GM19240 (cell line): ENCODE results near the gene FYN.

Source experiments
- DNase-seq: peaks from one replicate; pipeline ENCODE4 v3.0.0; 2011; ENCODE audit warnings: low spot score; ENCODE audit not compliant: insufficient read length

FYN gene

DNA sequence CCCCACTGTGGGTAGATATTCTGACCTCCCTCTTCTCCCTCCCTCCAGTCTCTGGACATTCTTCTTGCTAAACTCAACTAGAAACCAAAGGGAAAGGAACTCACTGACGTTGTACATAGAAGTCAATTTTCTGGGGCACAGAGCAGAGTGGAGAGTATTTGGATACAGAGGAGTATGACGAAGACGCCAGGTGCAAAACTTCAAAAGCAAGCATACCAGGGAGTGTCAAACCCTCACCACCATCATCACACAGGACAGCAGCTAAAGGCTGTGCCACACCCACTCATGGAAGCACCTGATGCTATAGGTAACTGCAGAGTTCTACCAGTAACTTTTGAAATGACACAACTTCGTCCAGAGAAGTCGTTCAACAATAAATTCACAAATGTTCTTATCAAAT lies 64.8 kb downstream of the FYN start:
- no peak for DNase-seq

DNA sequence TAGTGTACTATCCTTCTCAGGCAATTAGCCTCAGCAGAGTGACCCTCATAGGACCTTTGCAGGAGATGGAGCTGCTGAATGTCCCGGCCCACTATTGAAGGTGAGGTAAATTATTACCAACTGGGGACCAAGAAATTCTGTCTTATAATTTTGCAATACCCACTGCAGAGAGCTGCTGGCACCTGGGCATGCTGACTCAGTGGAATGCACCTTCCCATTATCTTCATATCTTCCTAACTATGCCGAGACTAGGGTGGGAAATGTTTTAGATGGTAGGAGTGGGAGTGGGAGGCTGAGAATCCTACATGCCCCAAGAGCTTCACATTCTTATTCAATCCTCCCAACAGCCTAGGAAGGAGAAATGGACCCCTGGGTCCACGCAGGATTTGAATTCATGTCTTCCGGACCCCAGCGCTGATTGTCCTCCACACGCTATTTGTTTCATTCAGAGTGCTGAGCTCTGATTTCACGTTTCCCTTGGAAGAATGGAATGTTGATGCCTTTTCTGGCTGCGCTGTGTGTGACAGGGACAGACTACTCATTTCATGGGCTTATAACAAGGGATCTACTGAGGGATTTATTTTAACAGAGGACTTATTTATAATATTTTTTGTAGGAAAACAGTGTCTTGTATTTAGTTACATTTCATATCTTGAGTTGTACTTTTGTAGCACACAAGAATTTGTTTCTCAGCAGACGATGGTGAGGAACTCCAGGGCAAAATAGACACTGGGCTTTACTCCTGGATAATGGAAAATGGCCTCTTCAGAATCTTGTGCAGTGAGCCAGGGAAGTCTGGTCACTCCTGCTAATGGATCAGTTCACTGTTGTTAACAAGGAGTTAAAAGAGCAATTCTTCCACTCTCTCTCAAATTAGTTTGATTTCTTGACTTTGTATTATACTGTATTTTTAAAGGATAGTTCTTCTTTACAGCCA lies 66.4 kb downstream of the FYN start:
- no peak for DNase-seq

DNA sequence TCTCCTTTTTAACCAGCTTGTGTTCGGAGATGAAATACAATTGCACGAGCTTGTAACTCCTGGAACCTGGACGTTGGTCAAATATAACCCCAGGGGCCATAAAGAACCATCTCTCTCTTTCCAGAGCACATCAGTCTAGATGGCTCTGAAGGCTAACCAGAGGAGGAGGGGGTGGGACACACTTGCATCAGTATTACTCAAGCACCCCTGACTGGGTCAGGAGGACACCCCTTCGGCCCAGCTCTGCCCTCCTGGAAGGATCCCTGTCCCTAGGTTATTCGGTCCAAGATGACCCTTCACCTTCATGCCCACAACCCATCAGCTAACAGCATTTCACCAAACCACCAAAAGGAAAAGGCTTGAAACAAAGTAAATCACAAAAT lies 67.1 kb downstream of the FYN start:
- no peak for DNase-seq

DNA sequence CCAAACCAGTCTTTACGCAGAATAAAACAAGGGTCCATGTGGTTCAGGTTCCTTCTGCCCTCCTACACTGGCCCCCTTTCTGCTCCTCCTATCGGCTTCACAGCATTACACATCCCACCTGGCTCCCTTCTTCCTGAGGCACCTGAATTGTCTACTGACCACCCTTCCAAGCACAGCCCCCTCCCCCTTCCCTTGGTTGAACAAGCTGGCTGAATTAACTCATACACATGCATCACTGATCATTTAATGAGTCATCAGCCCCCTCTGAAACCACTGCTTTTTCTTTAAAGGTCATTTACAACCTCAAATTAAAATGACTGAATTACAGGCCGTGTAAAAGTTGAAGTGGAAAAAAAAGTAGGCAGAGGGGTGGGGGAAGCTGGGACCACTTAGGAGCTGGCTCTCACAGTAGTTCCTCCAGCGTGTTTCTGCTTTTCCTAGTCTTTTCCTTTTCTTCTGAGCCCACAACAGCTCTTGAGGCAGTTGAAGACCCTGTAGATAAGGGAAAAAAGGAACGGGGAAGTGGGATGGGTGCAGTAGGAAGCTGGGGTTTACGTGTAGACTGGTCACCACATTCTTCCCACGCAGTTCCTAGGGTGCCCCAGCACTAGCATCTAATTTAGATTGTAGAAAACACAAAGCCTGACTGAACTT lies 67.6 kb downstream of the FYN start:
- no peak for DNase-seq

DNA sequence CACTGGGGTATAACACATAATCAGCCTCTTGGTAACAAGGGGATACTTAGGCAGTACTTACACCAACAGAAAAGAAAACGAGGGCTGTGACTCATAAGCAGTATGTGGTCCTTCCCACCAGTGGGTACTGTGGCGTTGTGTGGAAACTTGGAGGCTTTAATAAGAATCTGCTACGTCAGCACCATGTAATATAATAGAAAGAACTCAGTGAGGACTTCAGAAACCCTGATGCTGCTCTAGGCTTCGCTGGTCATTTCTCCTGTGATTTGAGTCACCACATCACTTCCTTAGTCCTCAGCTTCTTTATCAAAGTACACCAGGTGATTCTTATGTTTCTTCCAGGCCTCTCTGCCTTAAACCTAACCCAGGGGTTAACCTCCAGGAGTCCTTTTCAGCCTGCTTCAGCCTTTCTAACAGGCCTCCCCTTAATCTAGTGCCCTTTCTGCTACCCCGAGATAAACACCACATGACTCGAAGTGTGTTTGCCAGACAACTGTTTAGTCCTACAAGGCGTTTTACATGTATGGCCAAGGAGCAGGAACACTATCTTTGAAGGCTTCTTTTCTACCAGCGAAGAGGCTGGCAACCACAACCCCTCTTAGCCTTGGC lies 68.5 kb downstream of the FYN start:
- DNase-seq, result no peak

DNA sequence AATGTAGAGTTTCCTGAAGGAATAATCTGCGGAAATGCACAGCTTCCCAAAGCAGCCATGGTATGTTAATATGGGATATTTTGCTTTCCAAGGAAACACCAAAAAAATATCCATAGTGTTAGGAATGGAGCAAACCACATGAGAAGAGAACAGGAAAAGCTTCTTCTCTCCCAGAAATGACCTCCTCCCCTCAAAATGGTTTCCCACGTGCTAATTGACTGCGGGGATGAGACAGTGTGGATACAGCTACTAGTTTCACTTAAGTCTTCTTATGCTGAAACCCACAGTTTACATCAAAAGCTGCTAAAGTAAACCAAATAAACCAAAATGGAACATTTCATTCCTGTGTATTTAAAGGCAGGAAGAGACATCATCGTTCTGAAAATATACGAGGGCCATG lies 69.4 kb downstream of the FYN start:
- no peak for DNase-seq

DNA sequence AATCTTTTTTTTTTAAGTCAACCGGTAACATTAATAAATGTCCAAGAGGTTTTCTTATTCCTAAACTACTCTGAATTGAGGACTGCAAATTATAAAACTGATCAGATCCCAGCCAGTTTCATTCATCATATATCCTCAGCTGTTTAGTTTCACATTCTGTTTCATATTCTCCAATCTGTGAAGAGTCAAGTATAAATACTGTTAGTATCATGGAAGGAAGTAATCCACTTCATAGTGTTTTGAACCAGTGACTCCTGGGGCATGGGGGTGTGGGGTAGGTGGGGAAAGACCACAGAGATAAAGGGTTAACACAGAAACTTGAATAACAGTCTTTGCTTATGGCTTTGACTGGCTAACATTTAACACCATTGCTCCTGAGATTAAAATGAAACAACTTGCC lies 69.9 kb downstream of the FYN start:
- DNase-seq, result no peak

DNA sequence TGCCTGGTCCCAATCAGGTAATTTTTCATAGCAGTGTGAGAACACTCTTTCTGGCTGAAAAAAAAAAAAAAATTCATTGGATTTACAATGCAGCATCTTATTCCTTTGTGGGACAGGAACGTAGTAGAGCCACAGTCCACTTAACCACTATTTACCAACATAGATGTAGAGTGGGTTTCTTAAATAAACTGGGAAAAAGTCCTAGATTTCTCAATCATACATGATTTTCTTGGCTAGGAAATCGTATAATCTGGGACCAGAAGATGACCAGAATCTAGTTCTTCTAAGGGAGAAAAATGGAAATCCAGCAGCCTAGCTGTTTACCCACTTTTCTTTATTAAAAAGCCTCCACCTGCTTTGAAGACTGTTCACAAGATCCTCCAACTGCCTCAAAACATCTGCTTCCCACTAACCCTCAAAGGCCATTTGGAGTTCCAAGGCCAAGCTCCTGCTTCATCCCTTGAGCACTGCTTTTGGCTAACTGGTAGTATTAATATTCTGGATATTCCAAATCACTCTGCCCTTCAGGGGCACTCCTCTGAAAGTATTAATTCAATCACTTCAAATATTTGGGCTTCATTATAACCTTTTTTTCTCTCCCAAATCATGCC lies 70.4 kb downstream of the FYN start:
- no peak for DNase-seq

DNA sequence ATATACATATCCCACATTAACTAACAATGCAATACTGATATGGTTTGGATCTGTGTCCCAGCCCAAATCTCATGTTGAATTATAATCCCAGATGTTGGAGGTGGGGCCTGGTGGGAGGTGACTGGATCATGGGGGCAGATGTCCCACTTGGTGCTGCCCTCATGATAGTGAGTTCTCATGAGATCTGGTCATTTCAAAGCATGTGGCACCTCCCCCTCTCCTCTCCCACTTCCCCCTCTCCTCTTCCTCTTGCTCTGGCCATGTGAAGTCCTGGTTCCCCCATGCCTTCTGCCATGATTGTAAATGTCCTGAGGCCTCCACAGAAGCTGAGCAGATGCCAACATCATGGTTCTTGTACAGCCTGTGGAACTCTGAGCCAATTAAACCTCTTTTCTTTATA lies 71.2 kb downstream of the FYN start:
- no peak for DNase-seq

DNA sequence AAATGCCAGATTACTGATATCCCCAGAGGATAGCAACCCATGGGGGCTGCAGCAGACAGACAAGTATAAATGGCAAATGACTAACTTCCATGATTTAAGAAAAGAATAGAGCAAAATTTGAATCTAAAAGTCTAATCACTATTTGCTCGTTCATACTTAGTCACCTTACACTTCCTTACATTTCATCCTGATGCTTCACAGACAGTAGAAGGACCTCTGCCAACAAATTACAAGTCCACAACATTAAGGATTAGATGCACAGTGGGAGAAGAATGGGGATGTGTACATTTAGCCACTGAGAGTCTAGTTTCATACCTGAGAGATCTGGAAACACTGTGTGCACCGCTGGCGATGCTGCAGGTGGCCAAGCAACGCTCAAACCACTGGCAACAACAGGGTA lies 72.4 kb downstream of the FYN start:
- DNase-seq, result no peak

DNA sequence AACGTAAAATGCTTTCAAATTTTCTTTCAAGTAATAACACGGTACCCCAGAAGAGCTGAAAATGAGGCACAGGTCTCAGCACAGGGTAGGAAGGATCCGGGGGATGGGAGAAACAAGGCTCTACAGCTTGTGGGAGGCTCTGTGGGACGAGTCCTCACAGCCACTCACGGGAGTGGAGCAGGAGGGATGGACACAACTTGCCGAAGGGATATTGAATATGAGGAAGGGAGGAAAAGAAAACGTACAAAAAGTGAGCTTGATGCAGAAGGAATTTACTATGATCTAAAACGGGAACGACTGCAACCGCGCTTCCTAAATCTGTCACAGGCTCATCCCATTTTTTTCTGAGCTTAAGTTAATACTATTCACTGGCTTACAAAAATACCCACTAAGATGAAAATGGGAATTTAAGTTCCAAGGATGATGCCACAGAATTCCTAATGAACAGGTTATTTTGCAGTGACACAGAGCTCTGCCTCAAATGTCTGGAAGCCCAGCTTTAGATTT lies 72.9 kb downstream of the FYN start:
- DNase-seq, result no peak

DNA sequence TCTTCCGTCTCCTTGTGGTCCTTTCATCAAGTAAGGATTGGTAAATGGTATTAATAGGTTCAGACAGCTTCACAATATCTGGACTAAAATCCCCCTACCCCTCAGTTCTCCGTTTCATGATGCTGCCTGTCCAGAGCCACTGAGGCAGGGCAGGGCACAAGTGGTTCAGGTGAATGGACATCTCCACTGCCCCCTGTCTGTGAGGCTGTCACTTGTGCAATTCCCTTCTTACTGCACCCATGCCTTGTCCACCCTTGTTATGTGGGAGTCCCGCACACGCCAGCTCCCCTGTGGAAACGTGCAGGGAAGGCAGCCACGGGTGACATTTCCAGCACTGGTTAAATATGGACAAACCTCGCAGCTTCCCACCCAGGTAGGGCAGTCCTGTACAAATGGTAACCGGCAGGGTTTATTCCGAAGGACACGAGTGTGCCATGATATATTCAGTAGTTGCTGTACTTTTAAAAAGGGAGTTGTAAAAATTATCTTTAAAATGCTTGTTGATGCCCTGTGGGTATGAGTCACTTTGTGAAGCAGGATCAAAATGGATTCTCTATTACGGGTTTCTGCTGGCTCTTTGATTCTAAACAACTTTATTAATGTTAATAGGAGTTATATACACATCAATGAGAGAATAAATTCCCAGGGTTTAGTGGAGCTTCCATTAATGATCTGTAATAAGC lies 73.5 kb downstream of the FYN start:
- DNase-seq, result no peak

DNA sequence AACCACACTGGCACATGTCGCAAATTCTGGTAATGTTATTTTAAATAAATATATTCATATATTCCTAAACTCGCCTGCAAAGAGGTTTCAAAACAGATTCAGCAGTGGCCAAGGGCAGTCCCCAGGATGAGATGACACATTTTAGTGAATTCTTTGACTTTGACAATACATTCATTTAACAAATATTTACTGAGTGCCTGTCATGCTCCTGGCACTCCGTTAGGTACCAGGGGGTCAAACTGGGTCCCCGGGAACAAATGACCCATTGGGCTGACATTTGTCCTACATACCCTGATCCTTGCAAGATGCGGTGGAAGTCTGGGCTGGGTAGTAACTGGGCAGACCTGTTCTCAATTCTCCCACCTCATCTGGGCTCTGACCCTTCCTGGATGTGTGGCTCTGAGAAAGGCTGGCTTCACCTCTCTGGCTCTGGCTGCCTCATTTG lies 74.9 kb downstream of the FYN start:
- no peak for DNase-seq

DNA sequence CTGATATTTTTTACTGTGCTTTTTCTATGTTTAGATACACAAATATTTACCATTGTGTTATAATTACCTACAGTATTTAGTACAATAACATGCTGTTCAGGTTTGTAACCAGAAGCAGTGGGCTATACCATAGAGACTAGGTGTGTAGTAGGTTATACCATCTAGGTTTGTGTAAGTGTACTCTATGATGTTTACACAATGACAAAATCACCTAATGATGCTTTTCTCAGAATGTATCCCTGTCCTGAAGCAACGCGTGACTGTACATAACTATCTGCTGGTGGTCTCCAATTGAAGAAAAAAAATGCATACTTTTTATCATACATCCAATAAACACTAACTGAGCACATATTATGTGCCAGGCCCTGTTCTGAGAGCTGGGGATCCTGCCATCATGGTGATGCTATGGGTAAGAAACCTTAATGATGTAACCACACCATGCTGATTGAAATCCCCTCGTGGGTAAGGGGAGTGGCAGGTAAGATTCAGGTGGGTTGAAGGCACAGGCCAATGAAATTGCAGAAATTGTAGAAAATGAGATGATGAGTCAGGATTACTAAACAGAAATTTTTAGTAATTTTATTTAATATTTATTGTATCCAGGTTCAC lies 76.8 kb downstream of the FYN start:
- DNase-seq, result no peak

DNA sequence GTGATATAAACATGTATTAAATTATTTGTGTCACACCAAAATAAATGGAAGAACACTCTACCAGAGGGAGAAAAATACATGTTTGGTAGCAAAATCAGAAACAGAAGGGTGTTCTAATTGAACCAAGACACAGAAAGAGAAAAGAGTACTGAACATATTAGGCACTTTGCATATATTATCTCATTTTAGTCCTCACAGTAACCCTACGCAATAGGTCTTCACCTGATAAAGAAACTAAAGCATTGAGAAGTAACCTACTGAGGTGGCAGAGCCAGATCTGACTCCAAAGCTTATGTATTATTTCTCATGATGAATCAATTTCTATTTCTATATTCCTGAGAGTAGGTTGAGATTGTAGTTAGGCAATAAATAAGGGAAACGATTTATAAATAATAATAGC lies 77.7 kb downstream of the FYN start:
- DNase-seq, result no peak

DNA sequence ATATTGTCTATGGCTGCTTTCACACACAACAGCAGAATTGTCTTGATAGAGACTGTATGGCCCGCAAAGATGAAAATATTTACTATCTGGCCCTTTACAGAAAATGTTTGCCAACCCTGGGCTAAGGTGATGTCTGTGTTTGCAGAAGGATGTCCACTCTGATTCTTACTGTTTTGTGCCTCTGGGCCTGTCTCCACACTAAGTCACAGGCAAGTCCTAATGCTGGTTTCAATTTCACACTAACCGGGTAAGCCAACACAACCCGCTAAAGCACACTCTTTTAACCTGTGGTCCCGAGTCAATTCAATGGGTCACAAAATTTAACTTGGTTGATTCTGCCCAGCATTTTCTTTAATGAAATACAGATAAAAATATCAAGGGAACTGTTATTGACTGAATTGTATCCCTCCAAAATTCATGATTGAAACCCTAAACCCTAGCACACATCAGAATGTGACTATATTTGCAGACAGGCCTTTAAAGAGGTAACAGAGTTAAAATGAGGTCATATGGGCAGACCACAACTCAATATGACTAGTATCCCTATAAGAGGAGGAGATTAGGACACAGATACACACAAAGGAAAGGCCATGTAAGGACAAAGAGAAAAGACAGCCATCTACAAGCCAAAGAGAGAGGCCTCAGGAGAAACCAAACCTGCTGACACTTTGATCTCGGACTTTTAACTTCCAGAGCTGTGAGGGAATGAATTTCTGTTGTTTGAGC lies 78.4 kb downstream of the FYN start:
- DNase-seq, result no peak

DNA sequence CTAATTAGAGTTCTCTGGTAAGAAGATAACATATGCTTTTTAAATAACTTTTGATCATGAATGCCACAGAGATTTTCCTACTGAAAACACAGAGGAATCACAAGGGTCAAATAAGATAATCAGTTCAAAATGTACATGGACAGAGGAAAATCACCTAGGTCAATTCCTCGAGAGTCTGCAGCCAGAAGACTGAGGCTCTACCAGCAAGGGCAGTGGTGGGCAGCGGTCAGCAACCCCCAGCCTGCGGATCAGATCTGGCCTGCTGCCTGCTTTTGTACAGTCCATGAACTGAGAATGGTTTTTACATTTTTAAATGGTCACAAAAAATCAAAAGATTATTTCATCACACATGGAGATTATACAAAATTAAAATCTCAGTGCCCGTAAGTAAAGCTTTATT lies 79.0 kb downstream of the FYN start:
- no peak for DNase-seq

DNA sequence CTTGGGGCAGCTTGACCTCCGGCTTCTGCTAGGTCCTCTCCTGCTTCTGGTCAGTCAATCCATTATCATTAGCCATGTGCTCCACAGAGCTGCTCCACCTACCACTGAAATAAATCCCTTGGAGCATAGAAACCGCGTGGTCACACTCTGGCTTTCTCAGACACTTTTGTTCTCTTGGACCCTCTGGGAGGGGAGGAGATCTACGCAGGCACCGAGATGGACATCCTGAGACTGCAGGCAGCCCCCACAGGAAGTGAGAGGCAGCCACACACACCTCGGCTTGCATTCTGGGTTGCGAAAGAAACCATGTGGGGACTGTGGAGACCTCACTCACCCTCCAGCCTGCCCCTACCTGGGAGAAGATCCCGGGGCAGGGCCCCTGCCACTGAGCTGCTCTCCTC lies 79.5 kb downstream of the FYN start:
- no peak for DNase-seq

DNA sequence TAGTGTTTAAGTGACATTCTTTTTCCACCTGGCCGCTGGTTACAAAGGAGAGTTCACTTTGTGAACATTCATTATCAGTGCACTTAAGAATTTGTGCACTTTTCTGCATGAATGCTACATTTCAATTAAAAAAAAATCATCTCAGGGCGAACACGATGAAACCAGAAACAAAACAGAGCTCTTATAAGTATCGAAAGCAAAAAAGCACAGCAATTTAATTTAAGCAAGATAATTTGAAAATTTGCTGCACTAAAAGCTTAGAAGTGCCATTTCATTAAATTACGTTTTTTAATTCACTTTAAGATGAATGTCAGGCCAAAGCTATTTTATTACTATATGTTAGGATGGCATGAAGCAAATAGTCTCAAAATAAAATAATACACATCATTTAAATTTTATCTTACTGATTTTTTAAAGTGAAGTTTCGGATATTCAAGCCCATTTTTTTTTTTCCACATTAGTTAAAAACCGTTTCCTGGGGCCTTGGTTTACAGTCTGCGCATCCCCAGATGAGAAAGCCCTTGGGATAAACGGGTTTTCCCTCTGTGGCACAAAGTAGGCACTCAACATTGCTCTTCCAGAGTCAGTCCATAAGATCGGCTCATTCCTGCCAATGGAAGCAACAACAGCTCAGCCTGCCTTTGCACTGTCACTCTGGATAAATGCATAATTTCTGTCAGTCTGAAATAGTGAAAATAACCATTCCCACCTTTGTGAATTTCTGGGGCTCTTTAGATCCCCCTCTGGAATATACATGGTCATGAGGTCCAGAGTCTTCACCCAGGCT lies 80.1 kb downstream of the FYN start:
- DNase-seq, result no peak
